Liver (tissue), 3 donors: Measurements from ENCODE around the gene SCAF11.

Experiments
- ATF3 ChIP-seq: IDR thresholded peaks from 2 replicates; pipeline ENCODE4 v1.6.1; 2016; ENCODE audit warnings: antibody characterized with exemption
- CTCF ChIP-seq: fragments of 150-350 bp; IDR thresholded peaks from 2 replicates; pipeline ENCODE4 v1.5.1; 2017; ENCODE audit warnings: improper control_type of control experiment, low read depth, low read length; ENCODE audit not compliant: missing input control
- EGR1 ChIP-seq, 2 donors: IDR thresholded peaks; 2 replicates each; pipeline ENCODE4 v1.6.1; 2016 to 2018; ENCODE audit warnings: antibody characterized with exemption in 2 of 2, low read depth in 2 of 2
- GABPA ChIP-seq, 2 donors: IDR thresholded peaks in 1 of 2; conservative IDR thresholded peaks in 1 of 2; 2 replicates each; pipeline ENCODE4 v1.6.1; 2016; ENCODE audit warnings: antibody characterized with exemption in 2 of 2, mild to moderate bottlenecking in 1 of 2, moderate library complexity in 1 of 2
- HNF4G ChIP-seq: IDR thresholded peaks from 2 replicates; pipeline ENCODE4 v1.6.1; 2016; ENCODE audit warnings: antibody characterized with exemption
- JUND ChIP-seq, 2 donors: IDR thresholded peaks; 2 replicates each; pipeline ENCODE4 v1.6.1; 2016; ENCODE audit warnings: antibody characterized with exemption in 2 of 2
- MAX ChIP-seq: IDR thresholded peaks from 2 replicates; pipeline ENCODE4 v1.6.1; 2016; ENCODE audit warnings: antibody characterized with exemption
- RAD21 ChIP-seq, 2 donors: IDR thresholded peaks; 2 replicates each; pipeline ENCODE4 v1.6.1; 2016; ENCODE audit warnings: antibody characterized with exemption in 2 of 2, mild to moderate bottlenecking in 2 of 2
- REST ChIP-seq: IDR thresholded peaks from 2 replicates; pipeline ENCODE4 v1.6.1; 2016; ENCODE audit warnings: antibody characterized with exemption, mild to moderate bottlenecking
- RXRA ChIP-seq, 2 donors: IDR thresholded peaks; 2 replicates each; pipeline ENCODE4 v1.6.1; 2017 to 2018; ENCODE audit warnings: antibody characterized with exemption in 2 of 2, mild to moderate bottlenecking in 1 of 2
- SP1 ChIP-seq: IDR thresholded peaks from 2 replicates; pipeline ENCODE4 v1.6.1; 2018; ENCODE audit warnings: antibody characterized with exemption, mild to moderate bottlenecking
- TAF1 ChIP-seq: conservative IDR thresholded peaks from 2 replicates; pipeline ENCODE4 v1.6.1; 2016; ENCODE audit warnings: antibody characterized with exemption, mild to moderate bottlenecking
- YY1 ChIP-seq: IDR thresholded peaks from 2 replicates; pipeline ENCODE4 v1.6.1; 2016; ENCODE audit warnings: antibody characterized with exemption, mild to moderate bottlenecking
- ZBTB33 ChIP-seq: IDR thresholded peaks from 2 replicates; pipeline ENCODE4 v1.6.1; 2016; ENCODE audit warnings: antibody characterized with exemption
- donor health status: healthy.
- donor health status: healthy.

GRCh38 chr12:45907955-45908354 is 82.4 kb downstream of the SCAF11 start:
- no peak for TF ChIP-seq SP1
- TF ChIP-seq CTCF, result no peak
- TF ChIP-seq GABPA (IDR thresholded peaks at IDR 0.05 in 1 of 2, conservative IDR thresholded peaks at IDR 0.05 in 1 of 2), result no peak
- no peak for TF ChIP-seq EGR1 (IDR thresholded peaks at IDR 0.05; ENCODE audit: low read depth in 2 of 2)
- TF ChIP-seq MAX, result no peak
- TF ChIP-seq ZBTB33, result no peak
- TF ChIP-seq TAF1, result no peak
- no peak for TF ChIP-seq REST
- TF ChIP-seq JUND (IDR thresholded peaks at IDR 0.05), result no peak
- no peak for TF ChIP-seq HNF4G
- TF ChIP-seq YY1, result no peak
- TF ChIP-seq RXRA (IDR thresholded peaks at IDR 0.05), result no peak
- TF ChIP-seq RAD21 (IDR thresholded peaks at IDR 0.05), result no peak
- no peak for TF ChIP-seq ATF3
